ENCODE measurements around the gene IKBIP.
"Not testable (repeated sequence)": the region's sequence is repeated elsewhere in the genome, so short reads cannot be mapped to it uniquely, and the experiment has no call there.

Gene IKBIP

DNA sequence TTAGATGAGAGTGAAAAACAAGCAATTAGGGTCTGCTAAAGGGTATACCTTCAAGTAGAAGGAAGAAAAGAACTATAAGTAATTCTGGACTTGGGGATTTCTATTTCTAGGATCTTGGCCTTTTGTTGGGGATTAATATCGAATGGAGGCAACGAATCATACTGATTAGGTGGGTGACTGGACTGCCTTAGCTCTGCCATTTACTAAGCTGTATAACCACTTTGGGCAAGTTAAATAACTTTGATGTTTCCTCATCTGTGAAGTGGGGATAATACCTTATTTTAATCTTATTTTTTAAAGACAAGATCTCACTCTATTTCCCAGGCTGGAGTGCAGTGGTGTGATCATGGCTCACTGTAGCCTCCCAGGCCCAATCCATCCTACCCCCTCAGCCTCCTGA lies 6.6 kb downstream of the IKBIP start:
- H3K4me3 ChIP-seq (ENCODE audit: low read depth, low read length) = no peak overlapping the region

DNA sequence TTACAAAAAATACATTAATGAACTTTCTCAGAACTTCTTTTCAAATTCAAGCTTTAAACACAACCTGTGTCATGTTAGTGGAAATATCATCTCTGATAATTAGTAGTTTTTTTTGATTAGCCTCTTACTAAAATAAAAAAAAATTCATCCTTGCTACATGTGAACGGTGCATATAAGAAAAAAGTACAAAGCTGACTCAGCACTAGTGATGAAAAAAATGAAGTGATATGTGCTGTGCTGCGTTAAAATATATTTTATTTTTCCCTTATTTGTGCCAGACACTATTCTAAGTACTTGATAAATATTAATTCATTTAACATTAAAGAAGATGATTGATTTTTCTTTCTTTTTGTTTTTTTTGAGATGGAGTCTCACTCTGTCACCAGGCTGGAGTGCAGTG lies 7.5 kb downstream of the IKBIP start:
- no peak overlapping the region for H3K4me3 ChIP-seq (ENCODE audit: low read depth, low read length)

DNA sequence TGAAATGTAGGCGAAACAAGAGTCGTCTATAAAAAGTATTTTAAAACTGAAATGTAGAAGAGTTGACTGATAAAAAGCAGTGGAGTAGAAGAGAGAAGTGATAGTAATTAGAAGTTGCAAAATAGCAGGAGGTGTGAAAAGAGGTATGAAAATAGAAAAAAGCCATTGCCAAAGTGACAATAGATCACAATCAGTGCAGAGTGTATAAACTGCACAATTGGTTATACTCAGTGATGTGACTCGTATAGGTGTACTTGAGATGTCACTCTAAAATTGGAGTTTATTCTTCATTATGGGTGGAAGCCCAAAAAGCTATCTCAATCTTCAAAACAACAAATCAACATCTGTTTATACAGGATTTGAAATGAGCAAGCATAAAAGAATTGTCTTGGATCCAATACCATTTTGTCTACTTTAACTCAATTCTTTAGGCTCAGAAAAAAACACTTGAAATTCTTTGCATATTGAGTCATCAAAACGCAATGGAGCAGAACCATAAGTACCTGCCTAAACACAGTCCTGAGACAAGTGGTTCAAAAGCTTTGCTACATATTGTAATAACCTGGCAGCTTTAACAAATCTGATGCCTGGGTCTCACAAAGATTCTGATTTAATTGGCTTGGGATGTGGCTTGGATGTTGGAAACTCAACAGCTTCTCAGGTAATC lies 8.8 kb downstream of the IKBIP start:
- H3K4me3 ChIP-seq (ENCODE audit: low read depth, low read length) = no peak overlapping the region

- H3K4me3 ChIP-seq (ENCODE audit: low read depth, low read length) = no peak overlapping the region
These were observed 25.6 kb downstream of the IKBIP start for GRCh38 chr12:98618952-98619351.

DNA sequence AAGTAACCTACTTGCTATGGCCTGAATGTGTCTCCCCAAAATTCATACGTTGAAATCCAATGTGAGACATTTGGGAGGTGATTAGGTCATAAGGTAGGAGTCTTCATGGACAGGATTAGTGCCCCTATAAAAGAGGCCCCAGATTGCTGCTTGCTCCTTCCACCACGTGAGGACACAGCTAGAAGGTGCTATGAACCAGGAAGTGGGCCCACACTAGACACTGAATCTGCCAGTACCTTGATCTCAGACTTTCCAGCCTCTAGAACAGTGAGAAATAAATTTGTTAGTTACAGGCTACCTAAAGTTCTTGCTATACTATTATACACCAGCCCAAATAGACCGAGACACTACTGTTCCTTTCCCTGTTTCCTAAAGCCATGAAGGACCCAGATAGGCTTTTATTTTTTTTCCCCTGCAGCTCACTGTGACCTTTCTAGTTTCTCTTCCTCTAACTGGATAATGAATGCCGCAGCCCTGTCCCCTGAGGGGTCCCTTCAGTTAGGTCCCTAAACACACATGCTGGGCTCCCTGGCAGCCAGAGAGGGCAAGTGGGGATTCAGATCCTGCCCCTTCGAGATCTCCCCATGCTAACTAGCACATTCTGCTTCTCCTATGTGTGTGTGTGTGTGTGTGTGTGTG lies 31.8 kb downstream of the IKBIP start:
- H3K4me3 ChIP-seq (ENCODE audit: low read depth, low read length) = no peak overlapping the region

GRCh38 chr12:98610596-98610995 lies 34.0 kb downstream of the IKBIP start:
- H3K4me3 ChIP-seq (ENCODE audit: low read depth, low read length) = no peak overlapping the region

- no peak overlapping the region for H3K4me3 ChIP-seq (ENCODE audit: low read depth, low read length)
These were observed 38.1 kb downstream of the IKBIP start for GRCh38 chr12:98606359-98606988.

- H3K4me3 ChIP-seq (ENCODE audit: low read depth, low read length) = no peak overlapping the region
These were observed 42.7 kb downstream of the IKBIP start for GRCh38 chr12:98601924-98602323.

- H3K4me3 ChIP-seq (ENCODE audit: low read depth, low read length) = not testable (repeated sequence)
These were observed 47.3 kb downstream of the IKBIP start for GRCh38 chr12:98597313-98597712.

DNA sequence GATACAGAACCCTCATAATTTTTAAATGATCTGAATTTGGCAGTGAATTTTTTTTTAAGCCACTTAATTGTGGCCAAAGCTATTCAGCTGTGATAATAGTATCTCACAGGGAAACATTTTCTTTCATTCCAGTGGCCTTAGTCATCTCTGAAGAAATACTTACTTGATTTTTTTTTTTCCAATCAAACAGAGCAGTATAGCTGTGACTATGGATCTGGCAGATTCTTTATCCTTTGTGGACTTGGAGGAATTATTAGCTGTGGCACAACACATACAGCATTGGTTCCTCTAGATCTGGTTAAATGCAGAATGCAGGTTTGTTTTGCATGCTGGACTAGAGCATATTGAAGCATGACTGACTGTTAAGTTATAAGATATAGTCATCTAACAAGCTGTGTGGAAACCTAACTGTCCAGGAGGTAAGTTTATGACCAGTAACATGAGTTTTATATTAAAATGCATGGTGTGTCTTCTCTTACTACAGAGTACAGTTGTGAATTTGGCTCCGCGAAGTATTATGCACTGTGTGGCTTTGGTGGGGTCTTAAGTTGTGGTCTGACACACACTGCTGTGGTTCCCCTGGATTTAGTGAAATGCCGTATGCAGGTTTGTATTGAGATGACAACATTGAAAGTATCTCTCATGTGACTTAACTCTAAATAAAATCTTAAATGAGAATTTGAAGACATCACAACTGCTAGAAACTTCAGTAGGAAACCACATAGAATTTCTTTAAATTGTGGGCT lies 49.2 kb downstream of the IKBIP start:
- H3K4me3 ChIP-seq (ENCODE audit: low read depth, low read length) = peak overlapping the region; percentile 100

- peak overlapping the region; percentile 100 for H3K4me3 ChIP-seq (ENCODE audit: low read depth, low read length)
These were observed 50.3 kb downstream of the IKBIP start for GRCh38 chr12:98594050-98594835.

DNA sequence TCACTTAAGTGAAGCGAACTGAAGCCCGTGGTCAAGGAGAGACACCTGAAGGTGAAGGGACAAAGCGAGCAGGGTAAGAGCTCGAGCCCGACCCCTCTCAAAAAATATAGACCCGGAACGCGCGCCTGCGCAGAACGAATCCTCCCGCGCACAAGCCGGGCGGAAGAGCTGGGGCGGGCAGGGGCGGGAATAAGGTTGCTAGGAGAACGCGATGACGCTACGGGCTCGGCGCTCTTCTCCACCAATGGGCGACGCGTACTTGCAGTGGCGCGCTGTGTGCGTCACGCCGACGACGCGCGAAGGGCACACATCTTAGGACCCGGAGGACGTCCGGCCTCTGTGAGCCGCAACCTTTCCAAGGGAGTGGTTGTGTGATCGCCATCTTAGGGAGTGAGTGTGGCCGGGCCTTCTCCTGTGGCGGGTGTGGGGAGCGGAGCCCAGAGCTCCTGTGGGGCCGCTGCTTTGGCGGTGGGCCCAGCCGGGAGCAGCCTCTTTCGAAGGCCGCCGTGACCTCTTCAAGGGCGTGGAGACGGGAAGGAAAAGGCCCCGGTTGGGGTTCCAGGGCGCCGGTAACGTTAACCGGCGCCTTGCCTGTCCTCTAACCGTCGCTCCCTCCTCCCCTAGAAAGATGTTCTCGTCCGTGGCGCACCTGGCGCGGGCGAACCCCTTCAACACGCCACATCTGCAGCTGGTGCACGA lies 51.1 kb downstream of the IKBIP start, which contains the start of gene SLC25A3:
SLC25A3 (plus strand) TSS at position 336 of the 699 bp plus-strand sequence; CDS start at position 629, 293 bp downstream.
- H3K4me3 ChIP-seq (ENCODE audit: low read depth, low read length) = peak within 1 kb of the TSS; percentile 100

DNA sequence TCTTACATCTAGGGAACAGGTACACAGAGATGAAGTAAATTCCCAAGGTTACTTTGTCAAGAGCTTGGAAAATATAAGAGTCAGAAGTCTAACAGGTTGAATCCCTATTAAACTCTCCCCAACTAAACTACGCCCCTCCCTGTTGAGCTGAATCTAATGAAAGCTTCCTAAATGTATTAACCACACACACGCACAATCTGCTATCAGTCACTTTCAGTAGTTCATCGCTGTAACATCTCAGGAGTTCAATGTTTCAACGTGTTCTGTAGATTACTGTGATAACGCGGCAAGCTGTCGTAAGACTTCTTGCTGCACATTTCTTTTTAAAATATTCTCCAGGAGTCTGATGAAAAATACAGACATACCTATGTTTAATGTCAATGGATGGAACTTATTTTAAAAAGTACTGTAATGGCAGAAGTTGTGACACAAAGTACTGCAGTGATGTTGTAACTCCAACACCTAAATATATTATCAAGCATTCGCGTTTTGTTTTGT lies 51.7 kb downstream of the IKBIP start:
- peak overlapping the region; percentile 38 for H3K4me3 ChIP-seq (ENCODE audit: low read depth, low read length)

GRCh38 chr12:98591209-98591608 lies 53.4 kb downstream of the IKBIP start:
- no peak overlapping the region for H3K4me3 ChIP-seq (ENCODE audit: low read depth, low read length)

- H3K4me3 ChIP-seq (ENCODE audit: low read depth, low read length) = no peak overlapping the region
These were observed 57.5 kb downstream of the IKBIP start for GRCh38 chr12:98587084-98587483.

DNA sequence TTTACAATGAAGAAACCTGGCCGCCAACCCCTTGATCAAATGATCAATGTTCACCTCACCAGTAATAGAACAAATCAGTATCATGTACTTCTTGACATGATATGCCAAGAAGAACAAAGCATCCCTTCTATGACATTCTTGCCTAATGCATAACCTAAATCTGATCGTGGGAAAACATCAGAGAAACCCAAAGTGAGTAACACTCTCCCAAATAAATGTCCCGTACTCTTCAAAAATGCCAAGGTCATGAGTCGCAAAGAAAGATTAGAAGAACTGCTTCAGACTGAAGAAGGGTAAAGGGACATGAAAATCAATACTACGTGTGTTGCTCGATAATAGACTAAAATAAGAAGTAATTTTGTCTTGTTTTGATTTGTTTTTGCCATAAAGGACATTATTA lies 62.5 kb downstream of the IKBIP start:
- no peak overlapping the region for H3K4me3 ChIP-seq (ENCODE audit: low read depth, low read length)

GRCh38 chr12:98581101-98581500 lies 63.5 kb downstream of the IKBIP start:
- no peak overlapping the region for H3K4me3 ChIP-seq (ENCODE audit: low read depth, low read length)

GRCh38 chr12:98580695-98581094 lies 63.9 kb downstream of the IKBIP start:
- H3K4me3 ChIP-seq (ENCODE audit: low read depth, low read length) = no peak overlapping the region

DNA sequence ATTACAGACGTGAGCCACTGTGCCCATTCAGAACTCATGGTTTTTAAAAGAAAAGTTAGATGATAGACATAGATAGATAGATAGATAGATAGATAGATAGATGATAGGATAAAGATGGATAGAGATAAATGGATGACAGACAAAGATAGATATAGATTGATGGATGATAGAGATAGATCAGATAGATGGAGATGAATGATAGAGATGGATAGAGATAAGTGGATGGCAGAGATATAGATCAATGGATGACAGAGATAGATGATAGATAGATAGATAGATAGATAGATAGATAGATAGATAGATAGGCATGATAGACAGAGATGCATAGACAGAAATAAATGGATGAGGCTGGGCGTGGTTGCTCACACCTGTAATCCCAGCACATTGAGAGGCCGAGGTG lies 64.8 kb downstream of the IKBIP start:
- H3K4me3 ChIP-seq (ENCODE audit: low read depth, low read length) = no peak overlapping the region

- H3K4me3 ChIP-seq (ENCODE audit: low read depth, low read length) = no peak overlapping the region
These were observed 65.2 kb downstream of the IKBIP start for GRCh38 chr12:98579347-98579746.
